Mesothelial cell of epicardium (in vitro differentiated cells): ENCODE data around the gene GP1BA. TPM values are rescaled to one million over a fixed set of nuclear protein-coding genes. Genes with fewer than 3 reads are reported as not detected.

Experiments
- DNase-seq, 2 experiments: peaks; one replicate each; pipeline ENCODE4 v3.0.0; 2021; ENCODE audit warnings: low spot score in 2 of 2; ENCODE audit not compliant: unreplicated experiment in 2 of 2
- H3K27ac Mint-ChIP-seq: 2 replicates; pipeline ENCODE4 v1.8.0; 2021; ENCODE audit warnings: mixed read lengths
- H3K27me3 Mint-ChIP-seq: 2 replicates; pipeline ENCODE4 v1.8.0; 2021; ENCODE audit warnings: low read depth, mixed read lengths
- H3K36me3 Mint-ChIP-seq: 2 replicates; pipeline ENCODE4 v1.8.0; 2021; ENCODE audit warnings: mixed read lengths
- H3K4me1 Mint-ChIP-seq: 2 replicates; pipeline ENCODE4 v1.8.0; 2021; ENCODE audit warnings: mixed read lengths
- H3K4me3 Mint-ChIP-seq: 2 replicates; pipeline ENCODE4 v1.8.0; 2021; ENCODE audit warnings: mild to moderate bottlenecking, moderate library complexity, mixed read lengths
- H3K9me3 Mint-ChIP-seq: 2 replicates; pipeline ENCODE4 v1.8.0; 2021; ENCODE audit warnings: mixed read lengths
- CTCF ChIP-seq: fragments of 200-600 bp; sonication (generic); IDR thresholded peaks from one replicate; pipeline ENCODE4 v1.5.0; 2021; ENCODE audit warnings: antibody characterized with exemption; ENCODE audit not compliant: unreplicated experiment
- total RNA-seq: library from RNA; stranded (reverse); gene quantifications from 3 replicates; pipeline ENCODE4 v1.2.1, GENCODE V29; 2021

Gene GP1BA
- total RNA-seq, 1 donor from 2014 or later: not detected

GRCh38 chr17:4938069-4938491 is 6.0 kb downstream of the GP1BA start:
- peak overlapping the region; percentile 87 for H3K4me3 Mint-ChIP-seq

GRCh38 chr17:4938688-4939545 is 6.8 kb downstream of the GP1BA start:
- no peak for TF ChIP-seq CTCF
- Mint-ChIP-seq H3K27me3 (no peaks in the 10 kb centered on the region), H3K4me1 (peaks cover 34% of the 10 kb centered on the region), H3K27ac (peak overlapping the region; percentile 91), H3K9me3 (no peaks in the 10 kb centered on the region), H3K4me3 (peak overlapping the region; percentile 87), H3K36me3 (peaks cover 2% of the 10 kb centered on the region)
- DNase-seq: no peak

More at GRCh38 chr17:4938069-4938491, 6.0 kb downstream of the GP1BA start:
- TF ChIP-seq CTCF: no peak
- H3K4me1 Mint-ChIP-seq: peaks cover 36% of the 10 kb centered on the region
- no peaks in the 10 kb centered on the region for H3K27me3 Mint-ChIP-seq
- H3K27ac Mint-ChIP-seq: peak overlapping the region; percentile 91
- no peaks in the 10 kb centered on the region for H3K9me3 Mint-ChIP-seq
- no peak for DNase-seq
- peaks cover 2% of the 10 kb centered on the region for H3K36me3 Mint-ChIP-seq

- Mint-ChIP-seq H3K4me3 (peak overlapping the region; percentile 87), H3K9me3 (no peaks in the 10 kb centered on the region), H3K27me3 (no peaks in the 10 kb centered on the region), H3K27ac (peak overlapping the region; percentile 91), H3K36me3 (peaks cover 2% of the 10 kb centered on the region), H3K4me1 (peaks cover 29% of the 10 kb centered on the region)
- no peak for DNase-seq
- no peak for TF ChIP-seq CTCF
These were observed 7.4 kb downstream of the GP1BA start for GRCh38 chr17:4939546-4939795.

- Mint-ChIP-seq H3K4me3 (peak within 1 kb of the TSS; percentile 87), H3K27ac (peak within 1 kb of the TSS; percentile 99), H3K36me3 (peaks cover 2% of the 10 kb centered on the region), H3K9me3 (no peaks in the 10 kb centered on the region), H3K27me3 (no peaks in the 10 kb centered on the region), H3K4me1 (peaks cover 29% of the 10 kb centered on the region)
- no peak for TF ChIP-seq CTCF
- peak; percentile 89 to 92 for DNase-seq
These were observed 7.9 kb downstream of the GP1BA start, which contains the start of the genes RNF167 and SLC25A11 for GRCh38 chr17:4939796-4940554. Gene RNF167 (plus strand): TSS chr17:4940268. CDS start chr17:4940910, 642 bp downstream. Gene SLC25A11 (minus strand): TSS chr17:4940046. CDS start chr17:4939910, 136 bp downstream.

GRCh38 chr17:4940555-4941318 is 8.7 kb downstream of the GP1BA start:
- Mint-ChIP-seq H3K36me3 (peaks cover 10% of the 10 kb centered on the region), H3K4me1 (peaks cover 36% of the 10 kb centered on the region), H3K27ac (peak overlapping the region; percentile 99), H3K9me3 (no peaks in the 10 kb centered on the region), H3K4me3 (peak overlapping the region; percentile 87), H3K27me3 (no peaks in the 10 kb centered on the region)
- no peak for TF ChIP-seq CTCF
- DNase-seq: peak in 1 of 2 experiments; percentile 43
